Prostate gland (tissue), 2 donors: ENCODE measurements around the gene CORO1C. TPM values are rescaled to one million over a fixed set of nuclear protein-coding genes. Genes with fewer than 3 reads are reported as not detected.
A peak's percentile ranks its signal among the peaks of the same experiment; 100 is the strongest.

Experiments
- DNase-seq: peaks from one replicate; pipeline ENCODE4 v3.0.0-alpha.2; 2019; ENCODE audit warnings: low spot score
- H3K27ac ChIP-seq, 2 donors: fragments of 200-600 bp; sonication (generic); 2 replicates each; pipeline ENCODE4 v1.5.1; 2017 to 2019
- H3K27me3 ChIP-seq: fragments of 200-600 bp; sonication (generic); replicated peaks from 2 replicates; pipeline ENCODE4 v1.5.1; 2019; ENCODE audit not compliant: insufficient read depth
- H3K36me3 ChIP-seq, 2 donors: fragments of 200-600 bp; sonication (generic); 1 replicate in 1 of 2; 2 replicates in 1 of 2; pipeline versions ENCODE4 v1.5.1 to v1.8.1; 2017 to 2019
- H3K4me1 ChIP-seq: fragments of 200-600 bp; sonication (generic); replicated peaks from 2 replicates; pipeline ENCODE4 v1.5.1; 2019
- H3K4me3 ChIP-seq, 2 donors: fragments of 200-600 bp; sonication (generic); 2 replicates each; pipeline ENCODE4 v1.5.1; 2017 to 2019
- H3K9me3 ChIP-seq: fragments of 200-600 bp; sonication (generic); 2 replicates; pipeline ENCODE4 v1.5.1; 2017
- CTCF ChIP-seq, 4 experiments: fragments of 200-600 bp in 2 of 4; fragments of 450-650 bp in 2 of 4; sonication (generic) in 2 of 4; IDR thresholded peaks; 1 replicate in 3 of 4; 2 replicates in 1 of 4; pipeline ENCODE4 v1.5.1; 2016 to 2019; ENCODE audit warnings: antibody characterized with exemption in 4 of 4, mild to moderate bottlenecking in 2 of 4, moderate library complexity in 2 of 4
- POLR2A ChIP-seq: fragments of 450-650 bp; IDR thresholded peaks from one replicate; pipeline ENCODE4 v1.6.1; 2016; ENCODE audit warnings: antibody characterized with exemption, mild to moderate bottlenecking
- POLR2AphosphoS5 ChIP-seq: sonication (generic); formaldehyde crosslinking; IDR thresholded peaks from one replicate; pipeline ENCODE4 v1.6.1; 2017; ENCODE audit warnings: antibody characterized with exemption
- WGBS: methylation state at CpG from one replicate; pipeline ENCODE4 v1.1.5; 2018; 5-methylcytosine and 5-hydroxymethylcytosine counted together
- intact Hi-C: fragments of 100-400 bp; cut with DNase I; formaldehyde crosslinking; loops from one replicate; pipeline ENCODE4 v1.14.2; 2022
- total RNA-seq, 2 donors: library from RNA; depleted of rRNA; stranded (reverse); fragments of >200 nt; gene quantifications; one replicate each; pipeline ENCODE4 v1.1.0, GENCODE V29; 2016

The CORO1C gene
- total RNA-seq, 2 donors from 2014 or later, result 34.9 to 105 TPM

DNA sequence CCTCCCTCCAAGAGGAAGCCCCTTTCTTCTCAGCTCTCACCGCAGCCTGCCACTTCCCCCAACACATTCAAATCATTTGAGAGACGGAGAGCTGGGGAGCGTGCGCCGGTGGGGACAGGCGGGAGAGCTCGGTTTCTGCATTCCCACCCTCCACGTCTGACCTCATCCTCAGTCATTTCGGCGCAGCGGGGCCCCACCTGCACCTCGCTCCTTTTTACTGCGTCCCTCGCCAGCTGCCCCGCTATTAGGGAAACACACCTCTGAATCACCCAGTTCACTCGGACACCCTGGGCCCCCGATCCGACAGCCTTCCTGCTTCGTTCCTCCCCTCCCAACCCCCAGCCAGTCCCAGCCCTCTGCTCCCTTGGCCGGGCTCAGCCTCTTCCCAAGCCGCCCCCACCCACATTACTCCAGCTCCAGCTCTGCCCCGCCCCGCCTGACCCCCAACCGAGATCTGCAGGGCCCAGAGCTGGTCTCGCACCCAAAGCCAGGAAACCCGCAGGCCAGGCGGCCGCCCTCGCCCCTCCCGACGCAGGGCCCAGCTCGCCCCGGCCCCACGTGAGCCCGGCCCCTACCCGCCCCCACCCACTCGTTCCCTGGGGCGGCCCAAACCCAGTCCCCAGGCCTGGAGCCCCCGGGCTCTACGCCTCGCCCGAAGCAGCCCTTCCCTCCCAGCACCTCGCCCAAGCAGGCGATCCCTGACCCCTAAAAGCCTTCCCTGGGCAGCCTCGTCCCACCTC is 783 bp downstream of the CORO1C start:
- TF ChIP-seq POLR2AphosphoS5 (peak; percentile 44), POLR2A (no peak)
- H3K4me3 ChIP-seq, result peak overlapping the region; percentile 94
- intact Hi-C loops, result loop anchor here (1.0 to 5.0 kb wide), 6 partner anchors 39 to 163 kb away; partner anchors contain the start of gene SSH1
- DNase-seq, result peak; percentile 31
- peak overlapping the region; percentile 90 to 95 for H3K27ac ChIP-seq
- no peaks in the 10 kb centered on the region for H3K4me1 ChIP-seq
- H3K36me3 ChIP-seq, result no peaks in the 10 kb centered on the region
- no peaks in the 10 kb centered on the region for H3K27me3 ChIP-seq
- WGBS, result under 1% methylated on average over 43 of the region's 45 CpGs
- no peaks in the 10 kb centered on the region for H3K9me3 ChIP-seq

GRCh38 chr12:108729612-108730364 is 1.5 kb downstream of the CORO1C start:
- Histone ChIP-seq H3K4me3 (peak overlapping the region; percentile 94), H3K27me3 (no peaks in the 10 kb centered on the region), H3K9me3 (no peaks in the 10 kb centered on the region), H3K27ac (peak overlapping the region; percentile 90 to 95), H3K36me3 (no peaks in the 10 kb centered on the region), H3K4me1 (no peaks in the 10 kb centered on the region)
- 9% methylated on average over 15 of the region's 15 CpGs for WGBS
- no peak for TF ChIP-seq POLR2AphosphoS5
- TF ChIP-seq POLR2A, result peak; percentile 9
- TF ChIP-seq CTCF (IDR thresholded peaks at IDR 0.05), result no peak
- DNase-seq, result no peak
- intact Hi-C loops, result loop anchor here (2.0 to 5.0 kb wide), 5 partner anchors 43 to 162 kb away; partner anchors contain the start of gene SSH1

DNA sequence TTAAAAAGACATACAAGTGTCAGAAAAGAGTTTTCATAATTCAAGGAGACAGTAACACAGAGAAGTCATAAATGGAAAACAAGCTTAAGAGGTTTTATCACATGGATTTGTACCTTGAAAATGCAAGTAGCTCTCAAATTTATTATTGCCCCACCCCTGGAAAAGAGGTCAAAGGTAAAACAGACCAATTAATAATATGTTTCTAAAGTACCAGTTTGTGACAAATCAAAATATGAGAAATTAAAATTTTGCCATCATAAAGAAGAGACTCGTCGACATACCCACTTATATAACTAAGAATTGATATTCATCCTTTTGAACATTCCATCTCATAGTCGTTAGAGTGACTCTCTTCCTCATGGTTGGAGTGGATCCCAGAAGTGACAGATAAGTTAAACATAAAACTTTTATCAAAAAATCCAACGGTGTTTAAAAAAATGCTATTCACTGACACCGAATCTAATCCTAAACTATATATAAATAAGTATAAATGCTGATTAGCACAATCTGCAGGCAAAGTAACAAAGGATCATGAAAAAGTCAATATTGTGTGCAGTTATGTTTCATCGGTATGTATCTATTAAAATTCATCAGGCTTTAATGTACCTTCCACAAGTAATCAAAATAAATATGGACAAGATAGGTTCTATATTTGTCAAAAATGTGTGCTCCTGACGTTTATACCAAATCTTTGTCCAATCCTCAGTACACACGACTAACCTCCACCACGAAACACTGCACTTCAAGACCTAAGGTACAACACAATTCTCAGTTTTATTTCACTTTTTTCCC is 2.3 kb downstream of the CORO1C start:
- Histone ChIP-seq H3K4me1 (no peaks in the 10 kb centered on the region), H3K9me3 (no peaks in the 10 kb centered on the region), H3K36me3 (no peaks in the 10 kb centered on the region), H3K27me3 (no peaks in the 10 kb centered on the region), H3K27ac (peak overlapping the region; percentile 12 to 90), H3K4me3 (no peak overlapping the region)
- no peak for DNase-seq
- TF ChIP-seq POLR2A (no peak), POLR2AphosphoS5 (no peak), CTCF (IDR thresholded peaks at IDR 0.05) (no peak)
- WGBS, result 46% methylated on average over 9 of the region's 9 CpGs
- intact Hi-C loops, result no loop called here

GRCh38 chr12:108727868-108728735 is 3.2 kb downstream of the CORO1C start:
- H3K4me3 ChIP-seq, result no peak overlapping the region
- no peaks in the 10 kb centered on the region for H3K36me3 ChIP-seq
- H3K27me3 ChIP-seq, result no peaks in the 10 kb centered on the region
- H3K9me3 ChIP-seq, result no peaks in the 10 kb centered on the region
- intact Hi-C loops, result no loop called here
- H3K4me1 ChIP-seq, result no peaks in the 10 kb centered on the region
- TF ChIP-seq CTCF (IDR thresholded peaks at IDR 0.05) (no peak), POLR2A (no peak)
- WGBS, result 68% methylated on average over 7 of the region's 7 CpGs
- no peak for DNase-seq
- peak overlapping the region in 1 of 2 donors; percentile 12 for H3K27ac ChIP-seq
